Epithelial cell of proximal tubule (primary cell): ENCODE measurements around the gene TLX1. TPM values are rescaled to one million over a fixed set of nuclear protein-coding genes. Genes with fewer than 3 reads are reported as not detected.

Experiments used
- DNase-seq: peaks from one replicate; pipeline ENCODE4 v3.0.0-alpha.2; 2011; ENCODE audit warnings: low read depth
- H3K4me3 ChIP-seq: 2 replicates; pipeline ENCODE4 v1.5.1; 2011; ENCODE audit warnings: low read depth, mild to moderate bottlenecking, low read length
- total RNA-seq: library from RNA; depleted of rRNA; stranded (reverse); fragments of >200 nt; gene quantifications from 2 replicates; pipeline ENCODE4 v1.2.3, GENCODE V29; 2015
- TF ChIP-seq, protein P1 (sequence below): conservative IDR thresholded peaks from 2 replicates; pipeline ENCODE4 v1.5.1; 2012; ENCODE audit warnings: low read depth, mild to moderate bottlenecking, low read length

The TLX1 gene
- total RNA-seq, 1 donor from 2014 or later, result not detected

DNA sequence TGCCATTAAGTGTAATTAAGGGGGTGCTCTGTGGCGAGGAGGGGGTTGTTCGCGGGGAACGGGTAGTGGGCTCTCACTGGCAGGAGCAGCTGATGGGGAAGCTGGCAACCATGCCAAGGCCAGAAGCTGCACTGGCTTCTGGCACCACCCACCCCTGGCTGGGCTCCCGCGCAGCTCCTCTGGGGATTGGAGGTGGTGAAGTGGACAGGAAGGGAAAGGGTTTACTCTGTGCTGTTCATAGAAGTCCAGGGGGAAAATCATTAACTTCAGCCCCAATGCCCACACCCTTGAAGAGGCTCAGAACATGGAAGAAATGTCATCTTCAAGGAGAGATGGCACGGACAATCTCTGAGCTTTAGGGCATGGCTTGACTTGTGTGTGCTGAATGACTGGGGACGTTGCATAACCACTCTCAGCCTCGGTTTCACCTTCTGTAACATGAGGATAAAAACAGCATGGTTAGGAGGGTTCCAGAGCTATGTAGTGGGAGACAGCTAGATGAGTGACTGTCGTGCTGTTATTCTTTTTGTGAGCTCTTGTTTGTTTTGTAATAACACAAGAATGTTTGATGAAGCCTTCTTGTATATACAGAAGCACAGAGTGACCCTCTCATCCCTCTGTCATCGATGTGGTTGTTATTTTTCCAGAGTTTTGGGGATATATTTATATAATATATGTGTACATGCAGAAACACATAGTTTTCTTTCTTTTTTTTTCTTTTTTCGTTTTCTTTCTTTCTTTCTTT is 39.4 kb upstream of the TLX1 start:
- H3K4me3 ChIP-seq, result no peak overlapping the region
- TF ChIP-seq, protein P1, sequence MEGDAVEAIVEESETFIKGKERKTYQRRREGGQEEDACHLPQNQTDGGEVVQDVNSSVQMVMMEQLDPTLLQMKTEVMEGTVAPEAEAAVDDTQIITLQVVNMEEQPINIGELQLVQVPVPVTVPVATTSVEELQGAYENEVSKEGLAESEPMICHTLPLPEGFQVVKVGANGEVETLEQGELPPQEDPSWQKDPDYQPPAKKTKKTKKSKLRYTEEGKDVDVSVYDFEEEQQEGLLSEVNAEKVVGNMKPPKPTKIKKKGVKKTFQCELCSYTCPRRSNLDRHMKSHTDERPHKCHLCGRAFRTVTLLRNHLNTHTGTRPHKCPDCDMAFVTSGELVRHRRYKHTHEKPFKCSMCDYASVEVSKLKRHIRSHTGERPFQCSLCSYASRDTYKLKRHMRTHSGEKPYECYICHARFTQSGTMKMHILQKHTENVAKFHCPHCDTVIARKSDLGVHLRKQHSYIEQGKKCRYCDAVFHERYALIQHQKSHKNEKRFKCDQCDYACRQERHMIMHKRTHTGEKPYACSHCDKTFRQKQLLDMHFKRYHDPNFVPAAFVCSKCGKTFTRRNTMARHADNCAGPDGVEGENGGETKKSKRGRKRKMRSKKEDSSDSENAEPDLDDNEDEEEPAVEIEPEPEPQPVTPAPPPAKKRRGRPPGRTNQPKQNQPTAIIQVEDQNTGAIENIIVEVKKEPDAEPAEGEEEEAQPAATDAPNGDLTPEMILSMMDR, result no peak
- DNase-seq, result no peak

DNA sequence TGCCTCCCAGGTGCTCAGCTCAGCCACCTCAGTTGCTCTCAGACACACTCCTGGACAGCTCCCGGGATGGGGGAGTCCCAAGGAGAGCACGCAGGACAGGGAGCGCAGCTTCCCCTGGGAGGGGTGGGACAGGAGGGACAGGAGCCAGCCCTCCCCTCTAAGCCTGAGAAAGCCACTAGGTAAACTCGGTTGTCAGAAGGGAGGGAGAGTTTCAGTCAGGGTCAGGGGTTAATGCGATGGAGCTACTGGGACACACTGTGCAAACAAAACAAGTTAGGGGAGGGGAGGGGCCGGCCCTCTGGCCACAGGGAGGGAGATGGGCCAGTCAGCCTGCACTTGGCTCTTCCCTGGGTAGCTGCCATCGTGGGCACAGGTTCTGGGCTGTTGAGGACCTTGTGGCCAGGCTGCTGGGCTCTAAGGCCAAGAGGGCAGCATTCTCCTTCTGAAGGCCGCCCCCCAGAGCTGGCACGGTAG is 38.2 kb upstream of the TLX1 start:
- TF ChIP-seq, protein P1, result no peak
- H3K4me3 ChIP-seq, result no peak overlapping the region
- DNase-seq, result no peak

DNA sequence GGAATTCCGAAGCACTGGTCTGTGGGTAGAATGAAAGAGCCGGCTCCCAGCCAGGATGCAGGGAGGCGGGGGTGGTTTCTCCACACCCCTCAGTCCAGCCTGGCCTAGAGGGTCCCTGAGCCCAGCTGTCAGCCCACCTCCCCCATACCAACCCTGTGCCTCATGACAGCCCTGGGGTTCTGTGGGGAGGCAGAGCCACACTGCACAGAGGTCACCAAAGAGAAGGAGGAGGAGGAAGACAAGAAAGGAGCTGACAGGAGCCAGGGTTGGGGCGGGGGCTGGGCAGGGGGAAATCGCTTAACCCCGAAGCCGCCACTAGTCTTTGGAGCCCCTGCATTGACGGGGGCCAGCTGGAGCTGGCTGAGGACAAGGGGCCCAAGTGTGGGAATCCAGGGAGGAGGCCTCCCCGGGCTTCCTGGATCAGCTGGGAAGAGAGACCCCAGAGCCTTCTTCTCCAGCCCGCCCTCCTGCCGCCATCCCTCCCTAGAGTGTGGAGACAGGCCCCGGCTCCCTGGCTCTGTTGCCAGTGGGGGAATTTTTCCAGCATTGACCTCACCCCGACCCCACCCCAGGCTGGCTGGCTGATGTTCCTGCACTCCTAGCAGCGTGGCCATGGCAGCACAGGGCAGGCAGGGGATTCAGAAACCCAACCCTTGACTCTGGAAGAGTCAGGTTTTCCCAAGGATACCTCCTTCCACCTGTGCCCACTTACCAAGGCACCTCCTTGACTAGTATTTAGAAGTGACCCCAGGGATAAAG is 36.8 kb upstream of the TLX1 start:
- no peak overlapping the region for H3K4me3 ChIP-seq
- no peak for DNase-seq
- TF ChIP-seq, protein P1, result no peak

DNA sequence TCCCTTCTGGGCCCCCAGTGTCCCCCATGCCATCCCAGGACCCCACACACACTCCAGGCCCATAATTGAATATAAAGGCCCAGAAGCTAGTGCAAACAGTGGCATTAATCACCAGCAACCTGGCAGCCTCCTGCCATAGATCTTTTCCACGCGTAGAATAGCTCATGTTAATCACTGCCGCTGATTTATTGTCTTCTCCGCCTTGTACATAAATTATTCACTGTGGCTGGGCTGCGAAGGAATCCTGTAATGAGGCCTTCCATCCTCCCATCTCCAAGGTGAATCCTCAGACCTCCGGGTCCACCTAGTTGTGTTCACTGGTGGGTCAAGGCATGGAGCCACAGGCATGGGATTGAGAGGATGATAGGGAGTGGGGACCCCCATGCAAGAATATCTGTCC is 36.1 kb upstream of the TLX1 start:
- no peak overlapping the region for H3K4me3 ChIP-seq
- no peak for DNase-seq
- TF ChIP-seq, protein P1, result no peak

DNA sequence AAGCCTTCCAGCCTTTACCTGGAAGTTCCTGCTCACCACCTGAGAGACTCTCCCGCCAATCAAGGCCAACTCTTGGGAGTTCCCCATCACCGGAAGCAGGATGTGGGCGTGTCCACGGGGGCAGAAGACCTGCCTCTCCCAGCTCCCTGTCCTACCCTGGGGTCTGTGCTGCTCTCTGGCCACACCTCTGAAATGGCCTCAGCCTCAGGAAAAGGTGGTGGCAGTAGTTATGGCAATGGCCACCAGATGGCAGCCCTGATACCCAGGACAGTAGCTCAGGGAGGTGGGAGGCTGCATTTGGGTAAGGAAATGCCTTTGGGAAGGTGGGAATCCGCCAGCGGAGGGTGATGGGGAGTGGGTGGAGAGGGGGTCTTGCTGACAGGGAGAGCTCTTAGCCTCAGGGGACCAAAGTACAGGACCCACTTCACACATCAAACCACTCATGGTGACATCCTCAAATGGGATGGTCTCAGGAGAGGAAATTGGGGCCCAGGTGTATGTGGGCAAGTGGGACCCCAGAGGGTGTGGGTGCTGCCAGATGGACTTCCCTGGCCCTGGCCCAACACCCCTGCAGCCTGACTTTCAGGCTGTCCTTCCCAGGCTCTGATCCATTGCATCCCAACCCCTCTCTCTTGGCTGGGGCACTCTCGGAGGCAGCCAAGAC is 35.4 kb upstream of the TLX1 start:
- TF ChIP-seq, protein P1, result peak; percentile 87
- no peak for DNase-seq
- H3K4me3 ChIP-seq, result no peak overlapping the region

DNA sequence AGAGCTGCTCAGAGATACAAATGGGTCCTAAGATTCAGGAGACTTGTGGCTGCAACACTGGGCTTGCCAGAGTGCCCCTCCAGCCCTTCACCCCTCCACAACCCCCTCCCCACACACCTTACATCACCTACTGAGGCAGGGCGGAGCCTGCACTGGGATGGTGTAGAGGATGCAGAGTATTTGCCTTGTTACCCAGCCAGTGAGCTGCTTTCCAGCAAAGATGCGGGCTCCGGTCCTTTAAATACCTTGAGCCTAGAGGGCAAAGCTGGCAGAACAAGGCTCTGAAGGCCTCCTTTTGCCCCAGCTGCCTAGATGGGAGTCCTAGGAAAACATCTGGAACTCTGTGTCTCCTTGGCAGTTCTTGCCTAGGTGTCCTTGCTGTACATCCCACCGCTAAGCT is 34.7 kb upstream of the TLX1 start:
- DNase-seq, result no peak
- TF ChIP-seq, protein P1, result no peak
- no peak overlapping the region for H3K4me3 ChIP-seq
